GM12878 (cell line): Measurements from ENCODE around the gene EIF2B1. TPM values are rescaled to one million over a fixed set of nuclear protein-coding genes. Genes with fewer than 3 reads are reported as not detected.

Source experiments
- CEBPB ChIP-seq, 2 experiments: fragments of 150-350 bp in 1 of 2; IDR thresholded peaks; 2 replicates each; pipeline ENCODE4 v1.6.1; 2012 to 2014; ENCODE audit warnings: low read depth in 2 of 2, low read length in 2 of 2, borderline replicate concordance in 1 of 2, inconsistent platforms in 1 of 2
- GATAD2B ChIP-seq: fragments of 450-650 bp; conservative IDR thresholded peaks from 2 replicates; pipeline ENCODE4 v1.6.1; 2017; ENCODE audit warnings: low read depth, mild to moderate bottlenecking, moderate library complexity
- IRF3 ChIP-seq: fragments of 450-650 bp; IDR thresholded peaks from 2 replicates; pipeline ENCODE4 v1.6.1; 2014; ENCODE audit warnings: mild to moderate bottlenecking
- NR2F1 ChIP-seq: fragments of 450-650 bp; conservative IDR thresholded peaks from 2 replicates; pipeline ENCODE4 v1.6.1; 2017; ENCODE audit warnings: mild to moderate bottlenecking
- RAD21 ChIP-seq: IDR thresholded peaks from 2 replicates; pipeline ENCODE4 v1.6.1; 2011; ENCODE audit warnings: mild to moderate bottlenecking, low read depth, low read length, moderate library complexity; ENCODE audit not compliant: insufficient read depth
- SUZ12 ChIP-seq: fragments of 200-600 bp; sonication (generic); IDR thresholded peaks from one replicate; pipeline ENCODE4 v1.6.1; 2018; ENCODE audit warnings: antibody characterized with exemption, mild to moderate bottlenecking; ENCODE audit not compliant: unreplicated experiment
- WRNIP1 ChIP-seq: IDR thresholded peaks from 2 replicates; pipeline ENCODE4 v1.6.1; 2011; ENCODE audit warnings: low read depth, low read length, improper control_type of control experiment, borderline replicate concordance
- ZBTB4 ChIP-seq: fragments of 450-650 bp; formaldehyde crosslinking; IDR thresholded peaks from 2 replicates; pipeline ENCODE4 v1.4.0; 2022; ENCODE audit warnings: mild to moderate bottlenecking, moderate library complexity
- polyA plus RNA-seq, 11 experiments: library from polyadenylated mRNA; depleted of rRNA in 4 of 11; unstranded in 6 of 11; stranded (reverse) in 5 of 11; fragments of >200 nt; fragmentation: Nextera tagmentation in 4 of 11; fragmentation: Illumina TruSeq in 1 of 11; extraction: Ambion mirVana in 4 of 11; extraction: Trizol in 1 of 11; gene quantifications; 1 replicate in 1 of 11; 2 replicates in 10 of 11; pipeline versions ENCODE4 v1.2.1 to v1.2.3, GENCODE V29; 2011 to 2016; ENCODE audit warnings: inconsistent platforms in 2 of 11, missing spikeins in 2 of 11, low read depth in 1 of 11
- total RNA-seq, 4 experiments: library from RNA; depleted of rRNA in 3 of 4; stranded (reverse); fragments of >200 nt in 3 of 4; fragmentation: Illumina TruSeq in 1 of 4; extraction: Trizol in 1 of 4; gene quantifications; 2 replicates each; pipeline versions ENCODE4 v1.2.1 to v1.2.3, GENCODE V29; 2013 to 2021

EIF2B1 gene
- total and polyA plus RNA-seq, 10 of the 15 experiments (the other 5 are each of a cell fraction or from before 2014, with no cell fraction given): 17.6 to 131 (median 49.1) TPM

GRCh38 chr12:123643911-123644310 is 10.4 kb upstream of the EIF2B1 start (continued):
- TF ChIP-seq ZBTB4 (CRISPR knock-in tag) (no peak), IRF3 (no peak), GATAD2B (no peak), NR2F1 (no peak), RAD21 (no peak), WRNIP1 (no peak), CEBPB (IDR thresholded peaks at IDR 0.05; ENCODE audit: borderline replicate concordance in 1 of 2, low read depth in 2 of 2, low read length in 2 of 2) (no peak), SUZ12 (no peak)
